GM21619 (cell line): Measurements from ENCODE around the gene SMIM35.
A peak's percentile ranks its signal among the peaks of the same experiment; 100 is the strongest.

Experiments
- ATAC-seq: cut with Tn5 transposase; IDR thresholded peaks from one replicate; pipeline ENCODE4 v1.9.1; 2021; ENCODE audit not compliant: unreplicated experiment

Gene SMIM35

DNA sequence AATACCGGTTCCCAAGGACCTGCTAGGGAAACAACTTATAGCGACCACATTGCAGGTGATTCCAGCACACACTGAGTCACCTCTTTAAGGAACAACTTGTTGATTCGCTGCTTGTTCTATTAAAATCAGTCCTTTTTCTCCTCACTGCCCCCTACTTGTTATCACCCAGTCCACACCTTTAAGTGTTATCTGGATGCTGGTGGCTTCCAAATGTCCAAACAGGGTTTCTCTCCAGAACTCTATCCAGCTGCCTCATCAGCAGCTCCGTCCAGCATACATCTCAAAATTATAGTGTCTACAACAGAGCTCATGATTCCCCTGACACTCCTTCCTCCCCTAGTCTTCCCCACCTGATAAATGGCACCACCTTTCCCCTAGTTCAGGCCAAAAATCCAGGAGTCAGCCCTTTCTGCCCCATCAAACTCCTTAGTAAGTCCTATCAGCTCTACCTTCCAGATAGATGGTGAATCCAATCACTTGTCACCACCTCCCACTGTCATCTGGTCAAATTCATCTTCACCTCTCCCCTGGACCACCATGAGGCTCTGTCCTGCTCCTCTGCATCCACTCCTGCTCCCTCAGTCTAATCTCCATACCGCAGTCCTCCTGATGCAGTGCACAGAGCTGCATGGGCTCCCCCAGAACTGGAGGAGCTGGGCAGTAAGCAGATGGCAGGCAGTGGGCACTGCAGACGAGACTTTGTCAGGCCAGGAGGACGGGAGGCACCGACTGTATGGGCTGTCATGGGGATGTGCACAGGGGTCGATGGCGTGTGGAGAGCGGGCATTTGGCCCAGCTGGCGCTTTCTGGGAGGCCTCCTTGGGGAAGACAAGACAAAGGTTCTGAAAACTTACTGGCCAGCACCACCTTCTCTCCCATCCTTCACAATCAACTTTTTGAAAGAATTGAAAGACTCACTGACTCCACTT lies 81.3 kb downstream of the SMIM35 start:
- no peak for ATAC-seq

- ATAC-seq, result no peak
Measured at GRCh38 chr11:118004543-118005223, 82.1 kb downstream of the SMIM35 start.

- no peak for ATAC-seq
Measured at GRCh38 chr11:118003456-118003855, 83.3 kb downstream of the SMIM35 start.

- no peak for ATAC-seq
Measured at GRCh38 chr11:118002541-118003423, 84.0 kb downstream of the SMIM35 start.

DNA sequence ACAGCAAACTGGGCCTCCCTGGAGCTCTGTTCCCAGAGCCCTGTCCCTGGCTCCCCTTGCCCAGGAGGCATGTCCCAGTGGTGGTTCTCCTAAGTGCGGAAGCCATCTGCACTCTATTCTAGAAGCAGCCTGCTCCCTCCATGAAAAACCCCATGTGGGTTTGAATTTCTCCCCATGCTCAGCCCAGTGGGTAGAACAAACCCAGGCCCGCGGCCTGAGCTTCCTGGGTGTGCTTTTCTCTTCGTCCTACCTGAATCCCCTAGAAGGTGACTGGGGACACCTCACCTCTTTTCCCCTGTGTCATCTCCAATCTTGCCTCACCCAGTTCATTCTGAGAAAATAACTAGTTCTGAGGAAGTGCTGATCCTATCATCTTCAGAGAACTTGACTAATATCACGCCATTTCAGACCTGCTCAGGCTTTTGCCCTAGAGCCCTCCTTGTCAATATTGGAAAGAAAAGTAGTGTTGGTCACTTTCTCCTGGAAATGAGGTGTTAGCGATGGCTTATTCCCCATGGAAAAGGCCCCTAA lies 84.7 kb downstream of the SMIM35 start:
- no peak for ATAC-seq

- ATAC-seq, result no peak
Measured at GRCh38 chr11:118001494-118001971, 85.2 kb downstream of the SMIM35 start.

- ATAC-seq, result no peak
Measured at GRCh38 chr11:118000850-118001228, 85.9 kb downstream of the SMIM35 start.

- ATAC-seq, result no peak
Measured at GRCh38 chr11:118000067-118000849, 86.5 kb downstream of the SMIM35 start.

GRCh38 chr11:117999354-117999993 lies 87.3 kb downstream of the SMIM35 start:
- no peak for ATAC-seq

- ATAC-seq, result no peak
Measured at GRCh38 chr11:117998664-117999353, 88.0 kb downstream of the SMIM35 start.

- peak; percentile 71 for ATAC-seq
Measured at GRCh38 chr11:117997823-117998579, 88.8 kb downstream of the SMIM35 start.

GRCh38 chr11:117997406-117997805 lies 89.4 kb downstream of the SMIM35 start:
- no peak for ATAC-seq

GRCh38 chr11:117996058-117996457 lies 90.7 kb downstream of the SMIM35 start:
- no peak for ATAC-seq

DNA sequence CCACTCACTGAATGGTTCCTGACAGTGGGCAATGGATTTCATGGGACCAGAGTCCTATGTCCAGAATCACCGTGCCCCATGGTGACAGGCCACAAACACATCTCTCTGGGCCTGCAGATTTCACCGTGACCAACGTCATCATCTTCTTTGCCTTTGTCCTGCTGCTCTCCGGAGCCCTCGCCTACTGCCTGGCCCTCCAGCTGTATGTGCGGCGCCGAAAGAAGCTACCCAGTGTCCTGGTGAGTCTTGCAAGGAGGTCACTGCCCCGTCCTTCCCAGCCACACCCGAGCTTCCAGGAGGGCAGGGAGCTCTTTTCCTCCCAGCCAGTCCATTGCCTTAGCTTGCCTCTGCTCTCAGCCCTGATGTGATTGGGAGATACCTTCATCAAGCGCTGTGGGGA lies 91.3 kb downstream of the SMIM35 start:
- no peak for ATAC-seq

DNA sequence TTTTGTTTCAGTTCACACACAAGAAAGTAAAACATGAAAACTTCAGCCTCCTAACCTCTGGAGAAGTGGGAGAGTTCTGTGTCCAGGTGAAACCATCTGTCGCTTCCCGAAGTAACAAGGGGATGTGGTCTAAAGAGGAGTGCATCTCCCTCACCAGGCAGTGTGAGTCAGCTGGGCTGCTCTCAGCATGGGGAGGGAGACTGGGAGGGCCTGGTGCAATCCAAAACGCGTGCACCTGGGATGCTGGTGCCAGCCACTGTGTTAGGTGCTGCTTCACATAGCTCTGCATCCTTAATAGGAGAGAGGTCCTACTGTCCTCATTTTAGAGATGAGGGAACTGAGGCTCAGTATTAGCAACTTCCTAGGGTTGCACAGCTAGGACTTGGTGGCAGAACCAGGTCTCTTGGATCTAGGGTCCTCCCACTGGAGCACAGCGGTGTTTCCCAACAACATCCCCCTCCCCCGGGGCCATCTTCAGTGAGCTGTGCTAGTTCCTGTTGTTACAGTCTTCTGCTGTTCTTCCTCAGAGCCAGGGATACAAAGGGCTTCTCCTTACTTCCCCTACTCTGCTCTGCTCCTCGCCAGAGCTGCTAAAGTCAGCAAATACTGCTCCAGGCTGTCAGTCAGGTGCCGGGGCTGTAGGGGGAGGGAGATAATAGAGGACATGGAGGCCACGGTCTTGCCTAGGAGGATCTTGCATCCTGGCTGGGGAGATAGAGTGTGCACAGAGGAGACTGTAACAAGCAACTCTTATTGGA lies 92.6 kb downstream of the SMIM35 start:
- no peak for ATAC-seq

DNA sequence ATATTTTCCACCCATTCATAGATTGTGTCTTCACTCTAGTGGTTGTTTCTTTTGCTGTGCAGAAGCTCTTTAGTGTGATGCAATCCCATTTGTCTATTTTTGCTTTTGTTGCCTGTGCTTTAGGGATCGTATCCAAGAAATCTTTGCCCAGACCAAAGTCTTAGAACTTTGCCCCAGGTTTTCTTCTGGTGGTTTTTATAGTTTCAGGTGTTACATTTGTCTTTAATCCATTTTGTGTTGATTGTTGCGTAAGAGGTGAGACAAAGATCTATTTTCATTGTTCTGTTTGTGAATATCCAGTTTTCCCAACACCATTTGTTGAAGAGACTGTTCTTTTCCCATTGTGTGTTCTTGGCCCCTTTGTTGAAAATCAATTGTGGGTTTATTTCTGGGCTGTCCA lies 94.1 kb downstream of the SMIM35 start:
- ATAC-seq, result no peak

DNA sequence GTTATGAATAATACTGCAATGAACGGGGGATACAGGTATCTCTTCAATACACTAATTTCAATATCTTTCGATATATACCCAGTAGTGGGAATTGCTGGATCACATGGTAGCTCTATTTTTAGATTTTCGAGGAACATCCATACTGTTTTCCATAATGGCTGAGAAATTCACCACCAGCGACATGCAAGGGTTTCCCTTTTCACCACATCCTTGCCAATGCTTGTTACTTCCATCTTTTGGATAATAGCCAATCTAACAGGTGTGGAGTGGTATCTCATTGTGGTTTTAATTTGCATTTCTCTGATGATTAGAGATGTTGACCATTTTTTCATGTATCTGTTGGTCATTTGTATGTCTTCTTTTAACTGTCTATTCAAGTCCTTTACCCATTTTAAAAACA lies 94.6 kb downstream of the SMIM35 start:
- no peak for ATAC-seq
